ENCODE results near the gene DPP3. TPM values are rescaled to one million over a fixed set of nuclear protein-coding genes. Genes with fewer than 3 reads are reported as not detected.
"Not testable (repeated sequence)": the region's sequence is repeated elsewhere in the genome, so short reads cannot be mapped to it uniquely, and the experiment has no call there.

DPP3 gene, protein sequence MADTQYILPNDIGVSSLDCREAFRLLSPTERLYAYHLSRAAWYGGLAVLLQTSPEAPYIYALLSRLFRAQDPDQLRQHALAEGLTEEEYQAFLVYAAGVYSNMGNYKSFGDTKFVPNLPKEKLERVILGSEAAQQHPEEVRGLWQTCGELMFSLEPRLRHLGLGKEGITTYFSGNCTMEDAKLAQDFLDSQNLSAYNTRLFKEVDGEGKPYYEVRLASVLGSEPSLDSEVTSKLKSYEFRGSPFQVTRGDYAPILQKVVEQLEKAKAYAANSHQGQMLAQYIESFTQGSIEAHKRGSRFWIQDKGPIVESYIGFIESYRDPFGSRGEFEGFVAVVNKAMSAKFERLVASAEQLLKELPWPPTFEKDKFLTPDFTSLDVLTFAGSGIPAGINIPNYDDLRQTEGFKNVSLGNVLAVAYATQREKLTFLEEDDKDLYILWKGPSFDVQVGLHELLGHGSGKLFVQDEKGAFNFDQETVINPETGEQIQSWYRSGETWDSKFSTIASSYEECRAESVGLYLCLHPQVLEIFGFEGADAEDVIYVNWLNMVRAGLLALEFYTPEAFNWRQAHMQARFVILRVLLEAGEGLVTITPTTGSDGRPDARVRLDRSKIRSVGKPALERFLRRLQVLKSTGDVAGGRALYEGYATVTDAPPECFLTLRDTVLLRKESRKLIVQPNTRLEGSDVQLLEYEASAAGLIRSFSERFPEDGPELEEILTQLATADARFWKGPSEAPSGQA
- 88.8 and 106 TPM in 2 replicates for total RNA-seq

GRCh38 chr11:66480117-66480938 lies at the start of gene DPP3:
DPP3 (plus strand) TSS chr11:66480434; CDS start chr11:66482201, 1,767 bp downstream.
- peak; percentile 53 for DNase-seq (ENCODE audit: low read depth)
- H3K4me3 ChIP-seq (ENCODE audit: low read depth, low read length): peak within 1 kb of the TSS; percentile 95
- no peak for TF ChIP-seq CTCF (conservative IDR thresholded peaks at IDR 0.05; ENCODE audit: low read depth, low read length)

DNA sequence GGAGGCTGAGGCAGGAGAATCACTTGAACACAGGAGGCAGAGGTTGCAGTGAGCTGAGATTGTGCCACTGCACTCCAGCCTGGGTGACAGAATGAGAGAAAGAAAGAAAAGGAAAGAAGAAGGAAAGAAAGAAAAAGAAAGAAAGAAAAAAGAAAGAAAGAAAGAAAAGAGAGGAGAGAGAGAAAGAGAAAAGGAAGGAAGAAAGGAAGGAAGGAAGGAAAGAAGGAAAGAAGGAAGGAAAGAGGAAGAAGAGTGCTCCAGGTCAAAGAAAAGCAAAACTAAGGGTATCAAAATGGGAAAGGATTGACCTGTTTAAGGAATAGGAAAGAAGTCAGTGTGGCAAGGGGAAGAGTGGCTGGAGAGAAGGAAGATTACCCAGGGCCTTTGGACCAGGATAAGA lies 48.9 kb upstream of the DPP3 start:
- H3K4me3 ChIP-seq (ENCODE audit: low read depth, low read length); DNase-seq (ENCODE audit: low read depth): not testable (repeated sequence)

GRCh38 chr11:66431871-66432329 lies 48.3 kb upstream of the DPP3 start:
- DNase-seq (ENCODE audit: low read depth); H3K4me3 ChIP-seq (ENCODE audit: low read depth, low read length): not testable (repeated sequence)

DNA sequence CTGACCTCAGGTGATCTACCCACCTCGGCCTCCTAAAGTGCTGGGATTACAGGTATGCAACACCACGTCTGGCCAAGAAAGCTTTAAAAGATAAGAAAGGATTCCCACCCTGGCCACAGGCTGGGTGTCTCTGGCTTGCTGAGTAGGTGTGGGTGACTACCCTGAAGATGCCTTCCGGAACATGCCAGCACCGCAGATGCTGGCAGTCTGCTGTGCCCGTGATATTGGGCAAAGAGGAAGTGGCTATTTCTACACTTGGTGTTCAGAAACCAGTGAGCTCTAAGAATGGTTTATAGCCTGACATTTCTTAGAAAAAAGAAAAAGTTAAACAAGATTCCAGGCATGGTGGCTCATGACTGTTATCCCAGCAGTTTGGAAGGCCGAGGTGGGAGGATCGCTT lies 47.6 kb upstream of the DPP3 start:
- no peak for DNase-seq (ENCODE audit: low read depth)
- H3K4me3 ChIP-seq (ENCODE audit: low read depth, low read length): no peak overlapping the region
- TF ChIP-seq CTCF (conservative IDR thresholded peaks at IDR 0.05; ENCODE audit: low read depth, low read length): no peak

DNA sequence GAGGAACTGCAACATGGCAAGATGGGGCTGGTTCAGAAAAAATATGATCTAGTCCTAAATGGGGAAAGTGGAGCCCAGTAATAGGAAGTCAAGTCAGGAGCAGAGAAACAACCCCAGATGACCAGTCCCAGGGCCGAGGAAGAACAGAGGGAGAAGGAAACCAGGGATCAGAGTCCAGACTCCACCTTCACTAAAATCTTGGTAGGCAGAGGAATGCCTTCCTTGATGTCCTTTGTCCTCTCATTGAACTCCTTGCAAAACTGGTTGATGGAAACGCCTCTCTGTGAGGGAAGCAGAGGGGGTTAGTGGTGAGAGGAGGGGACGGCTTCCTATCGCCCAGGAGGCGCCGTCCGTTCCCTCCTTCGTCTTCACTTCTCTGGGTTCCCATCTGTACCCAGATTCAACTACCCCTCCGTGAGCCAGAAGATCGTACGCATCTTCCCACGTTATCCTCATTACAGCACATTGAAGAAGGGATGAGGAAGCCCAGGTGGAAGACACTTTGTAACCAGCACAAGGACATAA lies 42.2 kb upstream of the DPP3 start:
- no peak for DNase-seq (ENCODE audit: low read depth)
- TF ChIP-seq CTCF (conservative IDR thresholded peaks at IDR 0.05; ENCODE audit: low read depth, low read length): no peak
- H3K4me3 ChIP-seq (ENCODE audit: low read depth, low read length): peak overlapping the region; percentile 82

GRCh38 chr11:66438504-66439466 lies 41.4 kb upstream of the DPP3 start, which contains the start of gene MRPL11:
MRPL11 (minus strand) TSS chr11:66438848; CDS start chr11:66438754, 94 bp downstream.
- TF ChIP-seq CTCF (conservative IDR thresholded peaks at IDR 0.05; ENCODE audit: low read depth, low read length): peak; percentile 70
- peak; percentile 58 for DNase-seq (ENCODE audit: low read depth)
- peak within 1 kb of the TSS; percentile 82 for H3K4me3 ChIP-seq (ENCODE audit: low read depth, low read length)

- not testable (repeated sequence) for H3K4me3 ChIP-seq (ENCODE audit: low read depth, low read length); DNase-seq (ENCODE audit: low read depth)
These were observed 39.9 kb upstream of the DPP3 start for GRCh38 chr11:66440101-66440939.

DNA sequence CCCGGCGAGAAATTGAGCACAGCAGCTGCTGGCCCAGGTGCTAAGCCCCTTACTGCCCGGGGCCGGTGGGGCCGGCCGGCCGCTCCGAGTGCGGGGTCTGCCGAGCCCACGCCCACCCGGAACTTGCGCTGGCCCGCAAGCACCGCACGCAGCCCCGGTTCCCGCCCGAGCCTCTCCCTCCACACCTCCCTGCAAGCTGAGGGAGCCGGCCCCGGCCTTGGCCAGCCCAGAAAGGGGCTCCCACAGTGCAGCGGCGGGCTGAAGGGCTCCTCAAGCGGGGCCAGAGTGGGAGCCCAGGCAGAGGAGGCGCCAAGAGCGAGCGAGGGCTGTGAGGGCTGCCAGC lies 39.3 kb upstream of the DPP3 start:
- not testable (repeated sequence) for H3K4me3 ChIP-seq (ENCODE audit: low read depth, low read length); DNase-seq (ENCODE audit: low read depth)
